ENCODE results near the gene TMTC1. TPM values are rescaled to one million over a fixed set of nuclear protein-coding genes. Genes with fewer than 3 reads are reported as not detected.

Gene TMTC1
- total RNA-seq, 2 experiments from 2014 or later: not detected

- TF ChIP-seq, protein P1, sequence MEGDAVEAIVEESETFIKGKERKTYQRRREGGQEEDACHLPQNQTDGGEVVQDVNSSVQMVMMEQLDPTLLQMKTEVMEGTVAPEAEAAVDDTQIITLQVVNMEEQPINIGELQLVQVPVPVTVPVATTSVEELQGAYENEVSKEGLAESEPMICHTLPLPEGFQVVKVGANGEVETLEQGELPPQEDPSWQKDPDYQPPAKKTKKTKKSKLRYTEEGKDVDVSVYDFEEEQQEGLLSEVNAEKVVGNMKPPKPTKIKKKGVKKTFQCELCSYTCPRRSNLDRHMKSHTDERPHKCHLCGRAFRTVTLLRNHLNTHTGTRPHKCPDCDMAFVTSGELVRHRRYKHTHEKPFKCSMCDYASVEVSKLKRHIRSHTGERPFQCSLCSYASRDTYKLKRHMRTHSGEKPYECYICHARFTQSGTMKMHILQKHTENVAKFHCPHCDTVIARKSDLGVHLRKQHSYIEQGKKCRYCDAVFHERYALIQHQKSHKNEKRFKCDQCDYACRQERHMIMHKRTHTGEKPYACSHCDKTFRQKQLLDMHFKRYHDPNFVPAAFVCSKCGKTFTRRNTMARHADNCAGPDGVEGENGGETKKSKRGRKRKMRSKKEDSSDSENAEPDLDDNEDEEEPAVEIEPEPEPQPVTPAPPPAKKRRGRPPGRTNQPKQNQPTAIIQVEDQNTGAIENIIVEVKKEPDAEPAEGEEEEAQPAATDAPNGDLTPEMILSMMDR (IDR thresholded peaks at IDR 0.05): no peak
- H3K36me3 ChIP-seq (ENCODE audit: insufficient read depth, low read length): no peaks in the 10 kb centered on the region
- Mint-ChIP-seq H3K9me3 (no peaks in the 10 kb centered on the region), H3K27ac (no peak overlapping the region), H3K36me3 (ENCODE audit: low read depth) (no peaks in the 10 kb centered on the region), H3K4me3 (no peak overlapping the region), H3K4me1 (ENCODE audit: low read depth) (no peaks in the 10 kb centered on the region), H3K27me3 (peaks cover 7% of the 10 kb centered on the region)
- ChIA-PET POLR2A (no interaction called here), CTCF (no interaction called here)
- no peak overlapping the region for H3K4me3 ChIP-seq (ENCODE audit: low read length)
- H3K27ac ChIP-seq (ENCODE audit: low read depth in 1 of 2, low read length in 2 of 2): no peak overlapping the region
- intact Hi-C loops (cut with DNase I, micrococcal nuclease): no loop called here
- H3K4me1 ChIP-seq (ENCODE audit: insufficient read depth, low read length): no peaks in the 10 kb centered on the region
- no peak for ATAC-seq (ENCODE audit: poor library complexity)
- peaks cover 0 to 2% of the 10 kb centered on the region in 2 experiments for H3K27me3 ChIP-seq (ENCODE audit: control insufficient read depth in 1 of 2, insufficient read depth in 2 of 2, low read length in 2 of 2)
- H3K9me3 ChIP-seq (ENCODE audit: control insufficient read depth in 1 of 2, insufficient read depth in 1 of 2, low read length in 2 of 2): no peaks in the 10 kb centered on the region
- no peak for DNase-seq
These were observed 205.7 kb downstream of the TMTC1 start for GRCh38 chr12:29578070-29578469.

GRCh38 chr12:29574500-29574899 is 209.2 kb downstream of the TMTC1 start:
- intact Hi-C loops (cut with DNase I, micrococcal nuclease): no loop called here
- H3K9me3 ChIP-seq (ENCODE audit: control insufficient read depth in 1 of 2, insufficient read depth in 1 of 2, low read length in 2 of 2): no peaks in the 10 kb centered on the region
- TF ChIP-seq, protein P1 (IDR thresholded peaks at IDR 0.05): no peak
- H3K27ac ChIP-seq (ENCODE audit: low read depth in 1 of 2, low read length in 2 of 2): no peak overlapping the region
- DNase-seq: peak in 1 of 14 experiments; percentile 3
- H3K9me3 Mint-ChIP-seq: no peaks in the 10 kb centered on the region
- H3K27me3 ChIP-seq (ENCODE audit: control insufficient read depth in 1 of 2, insufficient read depth in 2 of 2, low read length in 2 of 2): peaks cover 0 to 2% of the 10 kb centered on the region in 2 experiments
- H3K4me3 Mint-ChIP-seq: no peak overlapping the region
- ChIA-PET CTCF (no interaction called here), POLR2A (no interaction called here)
- H3K4me1 Mint-ChIP-seq (ENCODE audit: low read depth): no peaks in the 10 kb centered on the region
- H3K36me3 Mint-ChIP-seq (ENCODE audit: low read depth): no peaks in the 10 kb centered on the region
- ATAC-seq (ENCODE audit: poor library complexity): no peak
- H3K36me3 ChIP-seq (ENCODE audit: insufficient read depth, low read length): no peaks in the 10 kb centered on the region
- H3K27me3 Mint-ChIP-seq: peaks cover 13% of the 10 kb centered on the region
- no peak overlapping the region for H3K4me3 ChIP-seq (ENCODE audit: low read length)
- H3K27ac Mint-ChIP-seq: no peak overlapping the region
- no peaks in the 10 kb centered on the region for H3K4me1 ChIP-seq (ENCODE audit: insufficient read depth, low read length)

DNA sequence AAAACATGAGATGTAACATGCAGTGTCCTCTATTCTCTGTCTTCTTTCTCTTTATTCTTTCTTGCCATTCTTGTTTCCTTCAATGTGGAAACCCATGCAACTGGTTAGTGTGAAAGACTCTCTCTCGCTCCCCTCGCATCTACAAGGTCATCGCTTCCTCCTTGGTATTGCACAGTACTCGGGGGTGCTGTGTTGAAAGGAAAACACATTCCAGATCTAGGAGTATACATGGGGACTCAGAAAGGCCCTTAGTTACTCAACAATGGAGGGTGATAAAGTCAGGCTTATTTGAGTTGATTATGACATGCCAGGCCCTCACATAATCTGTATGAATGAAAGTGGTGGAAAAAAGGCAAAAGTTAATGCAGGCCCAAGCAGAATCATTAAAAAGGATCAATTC is 210.8 kb downstream of the TMTC1 start:
- ChIA-PET POLR2A (no interaction called here), CTCF (no interaction called here)
- Mint-ChIP-seq H3K27ac (no peak overlapping the region), H3K4me1 (ENCODE audit: low read depth) (no peaks in the 10 kb centered on the region), H3K9me3 (no peaks in the 10 kb centered on the region), H3K36me3 (ENCODE audit: low read depth) (no peaks in the 10 kb centered on the region), H3K4me3 (no peak overlapping the region), H3K27me3 (peaks cover 8% of the 10 kb centered on the region)
- H3K36me3 ChIP-seq (ENCODE audit: insufficient read depth, low read length): no peaks in the 10 kb centered on the region
- DNase-seq (no peak), ATAC-seq (ENCODE audit: poor library complexity) (no peak)
- no peak overlapping the region for H3K4me3 ChIP-seq (ENCODE audit: low read length)
- intact Hi-C loops (cut with DNase I, micrococcal nuclease): no loop called here
- TF ChIP-seq, protein P1 (IDR thresholded peaks at IDR 0.05): no peak
- no peaks in the 10 kb centered on the region for H3K4me1 ChIP-seq (ENCODE audit: insufficient read depth, low read length)
- H3K27me3 ChIP-seq (ENCODE audit: control insufficient read depth in 1 of 2, insufficient read depth in 2 of 2, low read length in 2 of 2): peaks cover 0 to 2% of the 10 kb centered on the region in 2 experiments
- H3K27ac ChIP-seq (ENCODE audit: low read depth in 1 of 2, low read length in 2 of 2): no peak overlapping the region
- no peaks in the 10 kb centered on the region for H3K9me3 ChIP-seq (ENCODE audit: control insufficient read depth in 1 of 2, insufficient read depth in 1 of 2, low read length in 2 of 2)

Measured in CD4-positive, alpha-beta T cell (primary cell).